Loucy (cell line): Measurements from ENCODE around the gene CTNND2.

Experiments used
- H2AFZ ChIP-seq: fragments of 200-600 bp; sonication (generic); 2 replicates; pipeline ENCODE4 v1.6.0; 2016; ENCODE audit warnings: antibody characterized with exemption, mild to moderate bottlenecking, low read length, moderate library complexity
- H3F3A ChIP-seq: fragments of 200-600 bp; 2 replicates; pipeline ENCODE4 v1.6.0; 2016; ENCODE audit warnings: antibody characterized with exemption, low read depth, mild to moderate bottlenecking
- H3K27me3 ChIP-seq: fragments of 200-600 bp; sonication (generic); 2 replicates; pipeline ENCODE4 v1.6.1; 2014; ENCODE audit warnings: low read length, mild to moderate bottlenecking; ENCODE audit not compliant: insufficient read depth, poor library complexity, severe bottlenecking
- H3K36me3 ChIP-seq: fragments of 200-600 bp; sonication (generic); 2 replicates; pipeline ENCODE4 v1.6.1; 2016; ENCODE audit warnings: low read length; ENCODE audit not compliant: insufficient read depth
- H3K4me1 ChIP-seq: fragments of 200-600 bp; sonication (generic); 2 replicates; pipeline ENCODE4 v1.5.1; 2014; ENCODE audit warnings: low read length, mild to moderate bottlenecking; ENCODE audit not compliant: insufficient read depth, poor library complexity, severe bottlenecking
- H3K4me2 ChIP-seq: fragments of 200-600 bp; sonication (generic); 2 replicates; pipeline ENCODE4 v1.6.0; 2014; ENCODE audit warnings: antibody characterized with exemption, low read length, low read depth, mild to moderate bottlenecking; ENCODE audit not compliant: poor library complexity, severe bottlenecking
- H3K4me3 ChIP-seq: fragments of 200-600 bp; sonication (generic); 2 replicates; pipeline ENCODE4 v1.5.1; 2014; ENCODE audit warnings: low read length, mild to moderate bottlenecking, mixed read lengths; ENCODE audit not compliant: poor library complexity, severe bottlenecking
- H3K79me2 ChIP-seq: fragments of 200-600 bp; sonication (generic); 2 replicates; pipeline ENCODE4 v1.6.1; 2014; ENCODE audit warnings: low read length; ENCODE audit not compliant: insufficient read depth
- H3K9ac ChIP-seq: fragments of 200-600 bp; sonication (generic); 2 replicates; pipeline ENCODE4 v1.6.0; 2014; ENCODE audit warnings: mild to moderate bottlenecking, low read depth, low read length, moderate library complexity; ENCODE audit not compliant: poor library complexity, severe bottlenecking
- H3K9me2 ChIP-seq: fragments of 200-600 bp; sonication (generic); replicated peaks from 2 replicates; pipeline ENCODE4 v1.6.1; 2016; ENCODE audit warnings: low read depth, low read length, mixed read lengths
- H3K9me3 ChIP-seq: fragments of 200-600 bp; sonication (generic); 2 replicates; pipeline ENCODE4 v1.6.1; 2014; ENCODE audit warnings: mild to moderate bottlenecking, antibody characterized with exemption, low read length, low read depth; ENCODE audit not compliant: insufficient read depth
- H4K20me1 ChIP-seq: fragments of 200-600 bp; sonication (generic); 2 replicates; pipeline ENCODE4 v1.6.0; 2014; ENCODE audit warnings: antibody characterized with exemption, low read length, mild to moderate bottlenecking; ENCODE audit not compliant: insufficient read depth, poor library complexity, severe bottlenecking
- EZH2phosphoT487 ChIP-seq: fragments of 200-600 bp; IDR thresholded peaks from 2 replicates; pipeline ENCODE4 v1.6.1; 2018; ENCODE audit warnings: antibody characterized with exemption, mild to moderate bottlenecking, moderate library complexity, borderline replicate concordance
- TF ChIP-seq, protein P1 (sequence below): fragments of 200-600 bp; sonication (generic); conservative IDR thresholded peaks from 2 replicates; pipeline ENCODE4 v1.5.1; 2014; ENCODE audit warnings: mild to moderate bottlenecking, antibody characterized with exemption, low read length

CTNND2 gene

DNA sequence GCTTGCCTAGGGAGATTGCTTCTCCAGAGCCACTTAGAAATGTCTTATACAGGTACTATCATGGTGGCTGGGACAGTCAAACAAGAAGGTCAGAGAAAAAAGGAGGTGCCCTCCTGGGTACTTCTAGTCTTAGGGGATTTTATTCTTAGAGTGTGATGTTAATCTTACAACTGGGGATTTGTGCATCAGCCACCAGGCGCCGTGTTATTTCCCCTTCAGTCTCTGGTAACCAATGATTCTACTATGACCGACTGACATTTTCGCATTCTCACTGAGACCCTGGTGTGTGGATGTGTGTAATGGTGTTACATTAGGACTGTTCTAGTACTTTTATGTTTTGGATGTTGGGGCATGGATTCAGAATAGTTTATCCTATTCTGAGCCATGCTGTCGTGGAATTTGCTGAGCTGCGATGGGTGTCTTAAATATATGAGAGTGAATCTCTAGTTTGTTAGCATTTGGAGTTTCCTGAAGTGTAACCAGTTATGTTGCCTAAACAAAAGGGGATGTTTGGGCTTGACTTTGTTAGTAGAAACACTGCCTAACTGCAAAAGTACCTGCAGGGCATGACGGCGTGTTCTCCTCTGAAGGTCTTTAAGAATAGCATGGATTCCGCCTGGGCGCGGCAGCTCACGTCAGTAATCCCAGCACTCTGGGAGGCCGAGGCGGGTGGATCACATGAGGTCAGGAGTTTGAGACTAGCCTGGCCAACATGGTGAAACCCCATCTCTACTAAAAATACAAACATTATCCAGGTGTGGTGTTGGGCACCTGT lies 968.0 kb downstream of the CTNND2 start:
- Histone ChIP-seq H3K9ac (no peak overlapping the region), H3K27me3 (peaks cover 5% of the 10 kb centered on the region), H3K79me2 (no peaks in the 10 kb centered on the region), H4K20me1 (no peaks in the 10 kb centered on the region), H3K9me3 (no peaks in the 10 kb centered on the region), H3K4me1 (no peaks in the 10 kb centered on the region), H3F3A (no peaks in the 10 kb centered on the region), H3K4me3 (no peak overlapping the region), H2AFZ (no peak overlapping the region), H3K36me3 (no peaks in the 10 kb centered on the region), H3K4me2 (no peak overlapping the region), H3K9me2 (no peaks in the 10 kb centered on the region)
- no peak for TF ChIP-seq EZH2phosphoT487
- TF ChIP-seq, protein P1, sequence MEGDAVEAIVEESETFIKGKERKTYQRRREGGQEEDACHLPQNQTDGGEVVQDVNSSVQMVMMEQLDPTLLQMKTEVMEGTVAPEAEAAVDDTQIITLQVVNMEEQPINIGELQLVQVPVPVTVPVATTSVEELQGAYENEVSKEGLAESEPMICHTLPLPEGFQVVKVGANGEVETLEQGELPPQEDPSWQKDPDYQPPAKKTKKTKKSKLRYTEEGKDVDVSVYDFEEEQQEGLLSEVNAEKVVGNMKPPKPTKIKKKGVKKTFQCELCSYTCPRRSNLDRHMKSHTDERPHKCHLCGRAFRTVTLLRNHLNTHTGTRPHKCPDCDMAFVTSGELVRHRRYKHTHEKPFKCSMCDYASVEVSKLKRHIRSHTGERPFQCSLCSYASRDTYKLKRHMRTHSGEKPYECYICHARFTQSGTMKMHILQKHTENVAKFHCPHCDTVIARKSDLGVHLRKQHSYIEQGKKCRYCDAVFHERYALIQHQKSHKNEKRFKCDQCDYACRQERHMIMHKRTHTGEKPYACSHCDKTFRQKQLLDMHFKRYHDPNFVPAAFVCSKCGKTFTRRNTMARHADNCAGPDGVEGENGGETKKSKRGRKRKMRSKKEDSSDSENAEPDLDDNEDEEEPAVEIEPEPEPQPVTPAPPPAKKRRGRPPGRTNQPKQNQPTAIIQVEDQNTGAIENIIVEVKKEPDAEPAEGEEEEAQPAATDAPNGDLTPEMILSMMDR = no peak

DNA sequence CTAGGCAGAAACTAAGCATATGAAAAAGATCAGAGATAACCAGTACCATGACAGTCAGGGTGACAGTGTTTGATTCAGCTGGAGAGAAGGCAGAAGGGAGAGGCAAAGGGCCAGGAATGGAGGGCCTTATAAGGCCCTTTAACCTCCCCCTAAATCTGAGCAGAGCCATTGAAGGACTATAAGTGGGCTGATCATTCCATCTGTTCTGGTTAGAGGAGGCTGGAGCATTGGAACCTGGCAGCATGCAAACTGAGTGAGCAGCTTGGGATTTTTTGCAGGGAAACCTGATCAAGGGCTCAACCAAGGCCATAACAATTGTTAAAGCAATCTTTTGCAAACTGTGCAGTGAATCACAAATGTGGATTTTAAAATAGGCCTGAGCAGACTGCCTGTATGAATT lies 968.7 kb downstream of the CTNND2 start:
- no peaks in the 10 kb centered on the region for H3F3A ChIP-seq
- no peaks in the 10 kb centered on the region for H3K36me3 ChIP-seq
- H3K9me3 ChIP-seq = no peaks in the 10 kb centered on the region
- H3K9ac ChIP-seq = no peak overlapping the region
- TF ChIP-seq, protein P1 = no peak
- no peak for TF ChIP-seq EZH2phosphoT487
- no peak overlapping the region for H3K4me2 ChIP-seq
- H3K27me3 ChIP-seq = peaks cover 5% of the 10 kb centered on the region
- H3K9me2 ChIP-seq = no peaks in the 10 kb centered on the region
- no peaks in the 10 kb centered on the region for H4K20me1 ChIP-seq
- no peak overlapping the region for H3K4me3 ChIP-seq
- no peaks in the 10 kb centered on the region for H3K4me1 ChIP-seq
- H2AFZ ChIP-seq = no peak overlapping the region
- no peaks in the 10 kb centered on the region for H3K79me2 ChIP-seq

DNA sequence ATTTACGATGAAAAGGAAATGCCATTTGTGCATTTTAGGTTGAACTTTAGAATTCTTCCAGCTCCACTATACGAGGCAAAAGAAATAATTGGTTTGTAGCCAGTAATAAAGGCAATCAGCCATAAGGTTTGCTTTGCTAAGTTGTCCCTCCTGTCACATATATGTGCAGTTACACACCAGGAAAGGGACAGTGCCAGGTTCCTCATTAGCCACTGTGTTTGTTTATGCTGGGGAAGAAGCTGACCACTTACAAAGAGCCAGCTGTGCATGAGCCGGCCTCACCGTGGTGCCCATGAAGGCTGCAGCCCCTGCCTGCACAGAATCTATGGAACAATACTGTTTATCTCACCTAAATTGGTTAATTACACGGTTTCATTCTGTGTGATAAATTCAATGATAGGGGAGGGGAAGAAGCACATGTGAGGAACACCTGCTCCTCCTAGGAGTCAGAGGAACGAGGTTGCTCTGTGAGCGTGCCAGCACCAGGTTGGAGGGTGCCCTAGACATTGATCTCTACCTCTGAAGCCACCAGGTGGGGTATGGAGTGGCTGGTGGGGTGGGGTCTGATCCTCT lies 969.4 kb downstream of the CTNND2 start:
- no peak overlapping the region for H3K9ac ChIP-seq
- H3K27me3 ChIP-seq = peaks cover 5% of the 10 kb centered on the region
- no peaks in the 10 kb centered on the region for H3K36me3 ChIP-seq

More for the DNA sequence above, 969.4 kb downstream of the CTNND2 start:
- no peaks in the 10 kb centered on the region for H4K20me1 ChIP-seq
- H3K4me2 ChIP-seq = no peak overlapping the region
- no peak overlapping the region for H2AFZ ChIP-seq
- H3F3A ChIP-seq = no peaks in the 10 kb centered on the region
- H3K9me2 ChIP-seq = no peaks in the 10 kb centered on the region
- no peak overlapping the region for H3K4me3 ChIP-seq
- no peaks in the 10 kb centered on the region for H3K79me2 ChIP-seq
- no peak for TF ChIP-seq EZH2phosphoT487
- TF ChIP-seq, protein P1 = no peak
- no peaks in the 10 kb centered on the region for H3K4me1 ChIP-seq
- no peaks in the 10 kb centered on the region; the same call in 1 of the 2 replicates for H3K9me3 ChIP-seq
